CD4-positive, alpha-beta T cell (primary cell): ENCODE results near the gene CDH6. TPM values are rescaled to one million over a fixed set of nuclear protein-coding genes. Genes with fewer than 3 reads are reported as not detected.

Source experiments
- ATAC-seq: fragments of 200-7000 bp; cut with Tn5 transposase; one replicate; pipeline ENCODE4 v1.10.0; 2022; ENCODE audit warnings: mild to moderate bottlenecking; ENCODE audit not compliant: poor library complexity
- CTCF ChIA-PET: fragments of 350-600 bp; sonication (Branson Sonifier 250); formaldehyde crosslinking; loops from one replicate; lab custom pipeline; 2021; ENCODE audit warnings: antibody characterized with exemption, inconsistent platforms; lab: Charles Lee
- POLR2A ChIA-PET: fragments of 350-600 bp; sonication (Branson Sonifier 250); formaldehyde crosslinking; loops from one replicate; lab custom pipeline; 2021; ENCODE audit warnings: antibody characterized with exemption, inconsistent platforms; lab: Charles Lee
- DNase-seq, 14 experiments: peaks; one replicate each; pipeline ENCODE4 v3.0.0-alpha.2; 2013 to 2020; ENCODE audit warnings: mixed read lengths in 2 of 14
- H3K27ac ChIP-seq, 2 donors: one replicate each; pipeline versions ENCODE4 v1.5.1 to v1.7.0; 2013; ENCODE audit warnings: low read length in 2 of 2, low read depth in 1 of 2, mild to moderate bottlenecking in 1 of 2
- H3K27me3 ChIP-seq, 2 experiments: 1 replicate in 1 of 2; 2 replicates in 1 of 2; pipeline versions ENCODE4 v1.6.1 to v1.7.0; 2013; ENCODE audit warnings: low read length in 2 of 2, control low read depth in 1 of 2, mild to moderate bottlenecking in 1 of 2, moderate library complexity in 1 of 2; ENCODE audit not compliant: insufficient read depth in 2 of 2, control insufficient read depth in 1 of 2
- H3K36me3 ChIP-seq: one replicate; pipeline ENCODE4 v1.6.1; 2013; ENCODE audit warnings: low read length, control low read depth; ENCODE audit not compliant: insufficient read depth
- H3K4me1 ChIP-seq: one replicate; pipeline ENCODE4 v1.6.1; 2013; ENCODE audit warnings: low read length, control low read depth; ENCODE audit not compliant: insufficient read depth
- H3K4me3 ChIP-seq: one replicate; pipeline ENCODE4 v1.5.1; 2013; ENCODE audit warnings: mild to moderate bottlenecking, low read length, moderate library complexity
- H3K9me3 ChIP-seq, 2 experiments: 1 replicate in 1 of 2; 2 replicates in 1 of 2; pipeline versions ENCODE4 v1.6.1 to v1.7.0; 2013; ENCODE audit warnings: low read length in 2 of 2, mild to moderate bottlenecking in 2 of 2, control low read depth in 1 of 2, moderate library complexity in 1 of 2; ENCODE audit not compliant: control insufficient read depth in 1 of 2, insufficient read depth in 1 of 2
- H3K27ac Mint-ChIP-seq: one replicate; pipeline ENCODE4 v1.8.0; 2020; ENCODE audit warnings: mixed read lengths
- H3K27me3 Mint-ChIP-seq: one replicate; pipeline ENCODE4 v1.8.0; 2021; ENCODE audit warnings: mixed read lengths
- H3K36me3 Mint-ChIP-seq: one replicate; pipeline ENCODE4 v1.8.0; 2021; ENCODE audit warnings: low read depth, mixed read lengths
- H3K4me1 Mint-ChIP-seq: one replicate; pipeline ENCODE4 v1.8.0; 2021; ENCODE audit warnings: low read depth, mixed read lengths
- H3K4me3 Mint-ChIP-seq: one replicate; pipeline ENCODE4 v1.8.0; 2020; ENCODE audit warnings: mild to moderate bottlenecking, mixed read lengths
- H3K9me3 Mint-ChIP-seq: one replicate; pipeline ENCODE4 v1.8.0; 2020; ENCODE audit warnings: mixed read lengths
- intact Hi-C, 2 experiments: fragments of 100-400 bp; cut with DNase I in 1 of 2; cut with micrococcal nuclease in 1 of 2; formaldehyde crosslinking; loops; one replicate each; pipeline versions ENCODE4 v1.15.1 to v1.9.0; 2023 to 2025; cut with DNase I, micrococcal nuclease
- polyA plus RNA-seq, 2 donors: library from polyadenylated mRNA; unstranded; fragments of 120-200 nt; gene quantifications; one replicate each; pipeline ENCODE4 v1.2.1, GENCODE V29; 2013
- total RNA-seq, 174 experiments: library from RNA in 2 of 174; stranded (reverse) in 2 of 174; gene quantifications; one replicate each; pipeline ENCODE4 v1.2.3 and lab custom pipeline; 2021 to 2026
- TF ChIP-seq, protein P1 (sequence below): fragments of 200-600 bp; IDR thresholded peaks from one replicate; pipeline ENCODE4 v1.8.0; 2022; ENCODE audit warnings: antibody characterized with exemption, mild to moderate bottlenecking

Gene CDH6
- total RNA-seq (not detected), total RNA-seq (lab: John Stamatoyannopoulos, UW) (0 to 0.12 (median 0) reads per million in 172 experiments)
- not detected for polyA plus RNA-seq (2013, experiment 1 of 2)
- 0.15 TPM for polyA plus RNA-seq (2013, experiment 2 of 2)

DNA sequence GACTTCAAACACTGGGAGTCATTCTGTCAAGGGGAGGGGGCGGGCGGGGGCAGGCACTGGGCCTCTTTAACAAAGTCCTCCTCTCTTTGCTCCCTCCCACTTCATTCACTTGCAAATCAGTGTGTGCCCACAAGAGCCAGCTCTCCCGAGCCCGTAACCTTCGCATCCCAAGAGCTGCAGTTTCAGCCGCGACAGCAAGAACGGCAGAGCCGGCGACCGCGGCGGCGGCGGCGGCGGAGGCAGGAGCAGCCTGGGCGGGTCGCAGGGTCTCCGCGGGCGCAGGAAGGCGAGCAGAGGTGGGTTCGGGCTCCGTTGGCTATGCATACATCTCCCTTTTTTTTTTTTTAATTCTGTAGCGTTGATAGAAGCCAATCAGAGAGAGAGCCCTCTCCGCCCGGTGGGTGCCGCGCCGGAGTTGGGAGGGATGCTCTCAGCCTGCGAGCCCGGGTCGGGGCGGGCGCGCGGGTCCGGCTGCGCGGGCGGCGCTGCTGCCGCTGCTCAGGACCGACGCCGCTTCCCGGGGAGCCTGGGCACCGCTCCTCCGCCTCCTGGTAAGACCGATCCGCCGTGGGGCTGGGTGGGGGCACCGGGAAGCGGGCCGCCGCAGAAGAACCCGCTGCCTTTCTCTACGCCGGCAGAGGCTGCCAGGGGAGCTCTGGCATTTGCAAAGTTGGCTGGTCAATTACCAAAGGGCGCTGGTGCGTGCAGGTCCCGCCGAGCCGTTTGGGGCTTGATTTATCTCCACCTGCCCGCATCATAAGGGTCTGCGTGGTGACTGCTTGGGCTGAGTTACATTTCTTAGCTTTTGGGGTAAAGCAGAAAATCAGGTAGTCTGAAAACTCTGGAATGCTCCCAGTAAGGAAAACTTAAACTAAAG lies at the start of gene CDH6:
Gene CDH6, plus strand, starts transcription at position 96 of the 877 bp plus-strand sequence. CDS start 73,788 bp downstream, outside the sequence.
- intact Hi-C loops: no loop called here
- peaks cover 70% of the 10 kb centered on the region for H3K27me3 Mint-ChIP-seq

DNA sequence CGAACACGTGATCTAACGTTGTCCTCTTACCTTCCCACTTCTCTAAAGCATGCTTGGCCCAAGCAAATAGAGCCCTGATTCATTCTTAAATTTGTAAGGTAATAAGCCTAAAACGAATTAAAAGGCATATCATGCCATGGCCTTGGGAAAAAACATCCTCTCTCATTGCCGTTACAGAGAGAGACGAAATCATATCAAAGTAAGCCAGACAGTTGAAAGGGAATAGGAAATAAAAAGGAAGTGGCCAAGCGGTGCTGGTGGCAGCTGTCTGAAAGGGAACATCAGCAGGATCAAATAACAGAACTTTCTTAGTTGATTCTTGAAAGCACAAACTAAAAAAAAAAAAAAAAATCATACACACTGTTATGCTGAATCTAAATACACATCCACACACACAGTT lies 49.1 kb upstream of the CDH6 start:
- Histone ChIP-seq H3K4me3 (no peak overlapping the region), H3K9me3 (no peaks in the 10 kb centered on the region), H3K27me3 (no peaks in the 10 kb centered on the region), H3K4me1 (no peaks in the 10 kb centered on the region), H3K27ac (no peak overlapping the region), H3K36me3 (no peaks in the 10 kb centered on the region)
- TF ChIP-seq, protein P1, sequence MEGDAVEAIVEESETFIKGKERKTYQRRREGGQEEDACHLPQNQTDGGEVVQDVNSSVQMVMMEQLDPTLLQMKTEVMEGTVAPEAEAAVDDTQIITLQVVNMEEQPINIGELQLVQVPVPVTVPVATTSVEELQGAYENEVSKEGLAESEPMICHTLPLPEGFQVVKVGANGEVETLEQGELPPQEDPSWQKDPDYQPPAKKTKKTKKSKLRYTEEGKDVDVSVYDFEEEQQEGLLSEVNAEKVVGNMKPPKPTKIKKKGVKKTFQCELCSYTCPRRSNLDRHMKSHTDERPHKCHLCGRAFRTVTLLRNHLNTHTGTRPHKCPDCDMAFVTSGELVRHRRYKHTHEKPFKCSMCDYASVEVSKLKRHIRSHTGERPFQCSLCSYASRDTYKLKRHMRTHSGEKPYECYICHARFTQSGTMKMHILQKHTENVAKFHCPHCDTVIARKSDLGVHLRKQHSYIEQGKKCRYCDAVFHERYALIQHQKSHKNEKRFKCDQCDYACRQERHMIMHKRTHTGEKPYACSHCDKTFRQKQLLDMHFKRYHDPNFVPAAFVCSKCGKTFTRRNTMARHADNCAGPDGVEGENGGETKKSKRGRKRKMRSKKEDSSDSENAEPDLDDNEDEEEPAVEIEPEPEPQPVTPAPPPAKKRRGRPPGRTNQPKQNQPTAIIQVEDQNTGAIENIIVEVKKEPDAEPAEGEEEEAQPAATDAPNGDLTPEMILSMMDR: no peak
- no peaks in the 10 kb centered on the region for H3K27me3 Mint-ChIP-seq
- no peaks in the 10 kb centered on the region for H3K36me3 Mint-ChIP-seq
- no peaks in the 10 kb centered on the region for H3K9me3 Mint-ChIP-seq
- no peak for ATAC-seq
- H3K4me3 Mint-ChIP-seq: no peak overlapping the region
- ChIA-PET POLR2A (no interaction called here), CTCF (no interaction called here)
- H3K27ac Mint-ChIP-seq: no peak overlapping the region
- intact Hi-C loops: no loop called here
- DNase-seq: no peak
- no peaks in the 10 kb centered on the region for H3K4me1 Mint-ChIP-seq

More for the DNA sequence above, at the start of gene CDH6:
- TF ChIP-seq, protein P1: no peak
- H3K36me3 Mint-ChIP-seq: no peaks in the 10 kb centered on the region
- Histone ChIP-seq H3K9me3 (peaks cover 0 to 8% of the 10 kb centered on the region in 2 experiments), H3K4me1 (no peaks in the 10 kb centered on the region), H3K27ac (no peak within 1 kb of the TSS), H3K27me3 (peaks cover 20 to 54% of the 10 kb centered on the region in 2 experiments), H3K4me3 (no peak within 1 kb of the TSS), H3K36me3 (no peaks in the 10 kb centered on the region)
- H3K4me1 Mint-ChIP-seq: peaks cover 5% of the 10 kb centered on the region
- POLR2A ChIA-PET: no interaction called here
- H3K27ac Mint-ChIP-seq: no peak within 1 kb of the TSS
- no peak for DNase-seq
- H3K9me3 Mint-ChIP-seq: no peaks in the 10 kb centered on the region
- ATAC-seq: no peak
- CTCF ChIA-PET: no interaction called here
- H3K4me3 Mint-ChIP-seq: no peak within 1 kb of the TSS

DNA sequence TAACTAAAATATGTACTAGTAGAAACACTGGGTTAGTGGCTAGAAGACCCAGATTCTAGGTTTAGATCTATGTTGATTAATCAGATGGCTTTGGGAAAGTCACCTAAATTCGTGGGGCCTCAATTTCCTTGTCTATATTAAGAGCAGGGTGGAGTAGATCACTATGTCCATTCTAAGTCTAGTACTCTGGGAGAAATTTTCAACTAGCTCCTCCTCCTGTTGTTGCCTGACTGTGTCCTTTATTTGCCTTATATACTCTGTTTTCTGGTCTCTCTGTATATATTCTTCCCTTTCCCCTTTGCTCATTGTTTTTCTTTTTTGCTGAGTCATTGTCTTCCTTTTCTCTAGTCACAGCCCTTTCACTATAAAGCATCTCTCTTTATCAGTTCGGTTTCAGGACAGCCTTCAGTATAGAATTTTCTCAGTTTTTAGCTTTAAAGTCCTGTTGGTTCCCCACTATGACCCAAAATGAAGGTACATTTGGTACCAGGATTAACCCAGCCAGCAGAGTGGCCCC lies 44.5 kb upstream of the CDH6 start:
- ChIA-PET CTCF (no interaction called here), POLR2A (no interaction called here)
- TF ChIP-seq, protein P1: no peak
- H3K4me3 ChIP-seq: no peak overlapping the region
- H3K9me3 Mint-ChIP-seq: no peaks in the 10 kb centered on the region
- no peaks in the 10 kb centered on the region for H3K36me3 Mint-ChIP-seq
- H3K36me3 ChIP-seq: no peaks in the 10 kb centered on the region
- no peak for DNase-seq
- no peak for ATAC-seq
- no peak overlapping the region for H3K27ac ChIP-seq
- H3K9me3 ChIP-seq: no peaks in the 10 kb centered on the region
- no peaks in the 10 kb centered on the region for H3K4me1 ChIP-seq
- H3K27me3 ChIP-seq: no peaks in the 10 kb centered on the region
- H3K4me3 Mint-ChIP-seq: no peak overlapping the region
- H3K27me3 Mint-ChIP-seq: no peaks in the 10 kb centered on the region
- no peak overlapping the region for H3K27ac Mint-ChIP-seq
- H3K4me1 Mint-ChIP-seq: no peaks in the 10 kb centered on the region
- intact Hi-C loops: no loop called here
